Activated CD8-positive, alpha-beta memory T cell treated with anti-CD3 and anti-CD28 coated beads for 1 hour (primary cell): ENCODE measurements around the gene GOLGA5.
"Not testable (repeated sequence)": the region's sequence is repeated elsewhere in the genome, so short reads cannot be mapped to it uniquely, and the experiment has no call there.

Experiments
- DNase-seq, 2 donors: peaks; one replicate each; pipeline ENCODE4 v3.0.0-alpha.2; 2020; ENCODE audit warnings: low read depth in 1 of 2; ENCODE audit errors: extremely low read depth in 1 of 2

Gene GOLGA5

DNA sequence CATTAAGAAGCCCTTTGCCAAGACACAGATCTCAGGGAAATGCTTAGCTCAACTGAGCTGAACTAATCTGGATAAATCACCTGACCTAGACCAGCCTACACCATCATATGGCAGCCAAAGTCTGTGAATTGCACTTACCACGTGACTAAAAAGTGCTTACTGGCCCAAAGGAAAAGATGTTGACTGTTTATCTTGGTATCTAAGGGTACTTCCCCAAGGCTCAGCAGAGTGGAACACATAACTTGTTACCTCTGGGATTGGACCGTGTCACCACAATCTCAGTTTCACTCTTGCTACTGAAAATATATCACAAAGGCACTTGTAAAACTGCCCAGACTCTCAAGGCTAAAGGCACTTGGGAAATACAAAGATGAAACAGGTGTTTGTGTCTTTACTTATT lies 18.8 kb upstream of the GOLGA5 start:
- DNase-seq, result not testable (repeated sequence)

DNA sequence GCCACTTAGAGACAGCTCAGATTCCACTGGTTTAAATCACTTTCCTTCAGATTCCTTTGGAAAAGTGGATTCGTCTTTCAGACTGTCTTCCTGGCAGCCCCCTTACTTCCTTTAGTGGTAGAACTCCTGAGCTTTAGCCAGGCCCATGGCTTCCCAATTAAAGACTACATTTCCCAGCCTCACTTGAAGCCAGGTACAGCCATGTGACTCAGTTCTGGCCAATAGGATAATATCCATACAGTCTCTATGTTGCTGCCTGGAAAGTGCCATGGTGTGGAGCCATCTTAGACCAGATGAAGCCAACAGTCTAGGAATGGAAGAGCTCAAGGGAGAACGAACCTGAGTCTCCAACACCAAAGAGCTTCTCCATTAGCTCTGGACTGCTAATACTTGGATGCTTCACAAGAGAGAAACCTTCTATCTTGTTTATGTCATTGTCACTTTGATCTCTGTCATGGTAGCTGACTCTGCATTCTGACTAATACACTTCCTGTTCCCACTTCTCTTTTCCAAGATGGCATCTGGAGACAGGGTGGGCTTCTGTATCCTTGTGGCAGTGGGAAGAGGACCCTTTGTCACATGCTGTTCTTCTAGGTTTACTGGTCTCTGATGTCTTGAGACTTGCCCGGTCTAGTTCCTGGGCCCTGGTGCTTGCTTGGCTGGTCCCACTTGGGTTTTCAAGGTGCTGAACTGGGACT lies 15.1 kb upstream of the GOLGA5 start:
- DNase-seq, result not testable (repeated sequence)

DNA sequence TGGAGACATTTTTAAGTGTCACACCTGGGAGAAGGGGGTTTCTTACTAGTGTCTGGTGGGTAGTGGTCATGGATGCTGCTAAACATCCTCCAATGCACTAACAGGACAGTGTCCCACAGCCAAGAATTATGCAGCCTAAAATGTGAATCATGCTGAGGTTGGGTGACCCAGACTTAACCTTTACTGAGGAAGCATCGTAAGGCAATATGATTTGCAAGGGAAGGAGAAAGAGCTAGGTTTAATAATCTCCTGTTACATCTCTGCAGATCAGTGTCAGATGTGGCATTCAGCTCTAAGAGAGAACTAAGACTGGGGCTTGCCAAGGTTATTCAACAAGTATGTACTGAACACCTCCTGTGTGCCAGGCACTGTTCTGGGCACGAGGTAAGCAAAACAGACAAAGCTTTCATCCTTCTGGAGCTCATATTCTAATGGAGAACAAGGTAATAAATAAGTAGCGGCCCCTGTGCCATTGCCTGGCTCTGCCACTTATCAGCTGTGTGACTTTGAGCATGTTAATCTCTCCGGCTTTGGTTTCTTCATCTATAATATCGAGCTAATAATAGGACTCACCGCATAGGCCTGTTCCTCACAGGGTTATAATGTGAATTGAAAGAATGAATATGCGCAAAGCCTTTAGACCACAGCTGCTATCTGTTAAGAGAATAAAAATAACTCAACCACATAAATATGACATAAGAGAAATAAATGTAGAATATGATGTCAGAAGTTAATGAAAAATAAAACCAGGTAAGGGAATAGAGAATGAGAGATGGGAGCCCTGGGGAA lies 13.5 kb upstream of the GOLGA5 start:
- DNase-seq, result no peak

DNA sequence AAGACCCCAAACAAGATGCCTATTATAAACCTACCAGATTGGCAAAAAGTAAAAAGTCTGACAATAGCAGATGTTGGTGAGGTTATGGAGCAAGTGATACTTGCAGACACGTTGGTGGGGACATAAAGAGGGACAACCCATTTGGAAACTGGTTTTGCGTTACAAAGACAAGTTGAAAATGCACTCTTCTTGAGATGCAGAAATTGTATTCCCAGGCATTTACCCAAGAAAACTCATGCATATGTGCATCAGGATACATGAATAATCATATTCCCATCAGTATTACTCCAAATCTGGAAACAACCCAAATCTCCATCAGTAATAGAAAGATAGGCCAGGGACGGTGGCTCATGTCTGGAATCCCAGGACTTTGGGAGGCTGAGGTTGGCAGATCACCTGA lies 12.8 kb upstream of the GOLGA5 start:
- no peak for DNase-seq

DNA sequence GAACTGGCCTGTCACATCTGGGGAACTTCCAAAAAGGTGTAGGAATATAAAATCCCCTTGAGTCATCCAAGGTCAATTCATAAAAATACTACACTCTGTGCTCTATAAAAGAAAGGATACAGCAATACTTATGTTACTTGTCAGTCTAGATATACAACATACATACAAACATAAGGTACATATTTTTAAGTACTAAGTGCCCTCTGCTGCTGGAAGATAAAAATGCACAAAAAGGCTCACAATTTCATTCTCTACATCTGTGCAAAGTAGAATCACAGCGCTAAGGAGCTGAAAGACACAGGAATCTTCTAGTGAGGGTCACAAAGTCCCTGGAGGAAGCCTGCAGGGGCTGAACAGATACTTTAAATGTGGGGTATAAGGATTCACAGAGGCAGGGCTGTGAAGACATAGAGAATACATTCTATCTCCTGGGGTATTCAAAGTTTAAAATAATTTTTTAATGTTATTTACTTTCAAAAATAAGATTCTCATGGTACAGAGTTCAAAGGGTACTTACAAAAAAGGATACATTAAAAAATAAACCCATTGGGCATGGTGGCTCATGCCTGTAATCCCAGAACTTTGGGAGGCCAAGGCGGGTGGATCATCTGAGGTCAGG lies 10.2 kb upstream of the GOLGA5 start:
- DNase-seq, result no peak

DNA sequence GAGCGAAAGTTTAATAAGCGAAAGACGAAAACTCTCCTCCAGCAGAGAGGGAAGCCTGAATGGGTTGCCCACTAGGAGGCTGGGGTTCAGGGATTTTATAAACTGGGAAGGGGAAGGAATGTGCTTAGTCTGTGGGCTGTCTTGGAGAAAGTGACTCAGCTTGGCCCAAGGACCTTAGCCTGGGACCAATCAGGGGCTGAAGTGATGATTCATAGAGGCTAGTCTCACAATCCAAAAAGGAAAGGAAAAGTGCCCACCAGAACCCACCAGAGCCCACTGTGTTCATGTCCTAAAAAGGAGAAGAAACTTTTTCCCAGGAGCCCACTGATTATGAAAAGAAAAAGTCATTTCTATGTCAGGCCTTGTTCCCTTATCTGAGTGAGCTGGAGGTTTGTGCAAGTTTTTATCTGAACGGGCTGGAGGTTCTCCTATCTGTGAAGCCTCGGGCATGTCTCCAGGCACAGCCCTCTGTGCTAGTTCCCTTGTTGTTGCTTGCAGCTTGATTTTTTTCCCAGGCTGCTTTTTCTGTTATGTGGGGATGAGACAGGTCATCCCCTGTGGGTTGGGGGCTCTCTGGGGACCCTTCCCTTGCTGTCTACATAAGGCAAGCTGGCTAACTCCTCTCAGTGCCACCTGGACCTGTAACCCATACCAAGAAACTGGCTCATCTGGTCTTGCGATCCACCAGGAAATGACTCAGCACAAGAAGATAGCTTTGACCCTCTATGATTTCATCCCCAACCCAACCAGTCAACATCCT lies 8.3 kb upstream of the GOLGA5 start:
- DNase-seq, result no peak

DNA sequence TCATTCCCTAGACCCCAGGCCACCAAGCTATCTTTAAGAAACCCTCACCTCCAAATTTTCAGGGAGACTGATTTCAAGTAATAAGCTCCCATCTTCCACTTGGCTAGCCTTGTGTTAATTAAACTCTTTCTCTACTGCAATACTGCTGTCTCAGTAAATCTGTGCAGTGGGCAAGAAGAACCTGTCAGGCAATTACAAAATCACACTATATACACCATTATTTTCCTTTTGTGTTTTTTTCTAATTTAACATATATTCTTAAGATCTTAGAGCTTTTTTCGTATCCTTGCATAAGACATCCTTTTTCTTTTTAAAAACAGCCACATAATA lies 7.7 kb upstream of the GOLGA5 start:
- DNase-seq, result no peak

DNA sequence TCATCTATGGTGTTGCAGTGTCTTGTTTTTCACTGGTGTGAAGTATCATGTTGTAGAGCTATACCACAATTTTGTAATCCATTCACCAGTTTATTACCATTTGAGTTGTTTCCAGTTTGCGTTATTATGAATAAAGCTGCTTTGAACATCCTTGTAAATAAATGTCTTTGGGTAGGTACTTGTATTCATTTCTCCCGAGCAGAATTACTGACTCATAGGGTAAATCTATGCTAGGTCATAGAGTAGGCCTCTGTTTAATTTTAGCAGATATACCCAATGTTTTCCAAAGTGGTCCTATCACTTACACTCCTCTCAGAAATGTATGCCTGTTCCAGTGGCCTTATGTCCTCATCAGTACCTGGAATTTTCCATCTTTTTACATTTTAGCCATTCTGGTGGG lies 6.6 kb upstream of the GOLGA5 start:
- no peak for DNase-seq

DNA sequence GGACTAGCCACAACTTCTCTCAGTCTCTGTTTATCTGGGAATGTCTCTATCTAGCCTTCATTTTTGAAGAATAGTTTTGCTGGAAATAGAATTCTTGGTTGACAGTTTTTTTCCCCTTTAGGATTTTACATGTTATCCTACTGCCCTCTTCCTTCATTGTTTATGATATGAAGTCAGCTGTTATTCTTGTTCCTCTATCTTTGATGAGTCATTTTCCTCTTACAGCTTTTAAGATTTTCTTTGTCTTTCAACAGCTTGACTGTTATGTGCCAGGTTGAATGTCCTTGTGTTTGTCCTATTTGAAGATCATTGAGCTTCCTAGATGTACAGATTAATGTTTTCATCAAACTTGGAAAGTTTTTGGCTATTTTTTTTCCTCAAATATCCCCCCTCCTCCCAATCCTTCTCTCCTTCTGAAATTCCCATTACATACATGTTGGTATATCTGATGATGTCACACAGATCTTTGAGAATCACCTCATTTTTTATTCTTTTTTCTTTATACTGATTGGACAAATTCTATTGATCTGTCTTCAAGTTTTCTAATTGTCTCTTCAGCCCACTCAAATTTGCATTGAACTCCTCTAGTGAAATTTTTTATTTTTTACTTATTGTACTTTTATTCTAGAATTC lies 4.5 kb upstream of the GOLGA5 start:
- no peak for DNase-seq

DNA sequence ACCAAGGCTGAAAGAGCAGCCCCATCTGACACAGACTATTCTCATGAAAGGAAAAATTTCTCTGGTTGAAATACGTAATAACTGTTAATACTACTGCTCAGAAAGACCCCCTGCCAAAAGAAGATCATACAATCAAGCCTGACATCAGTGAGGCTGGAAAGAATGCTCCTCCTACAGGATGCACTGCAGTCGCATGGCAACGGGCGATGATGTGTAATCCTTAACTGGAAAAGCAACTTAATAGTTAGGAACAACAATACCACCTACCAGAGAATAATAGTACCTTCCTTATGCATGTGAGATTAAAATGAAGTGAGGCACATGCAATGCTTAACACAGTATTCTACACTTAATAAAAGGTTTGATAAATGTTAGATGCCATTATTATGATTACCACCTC lies 1.2 kb upstream of the GOLGA5 start:
- no peak for DNase-seq

DNA sequence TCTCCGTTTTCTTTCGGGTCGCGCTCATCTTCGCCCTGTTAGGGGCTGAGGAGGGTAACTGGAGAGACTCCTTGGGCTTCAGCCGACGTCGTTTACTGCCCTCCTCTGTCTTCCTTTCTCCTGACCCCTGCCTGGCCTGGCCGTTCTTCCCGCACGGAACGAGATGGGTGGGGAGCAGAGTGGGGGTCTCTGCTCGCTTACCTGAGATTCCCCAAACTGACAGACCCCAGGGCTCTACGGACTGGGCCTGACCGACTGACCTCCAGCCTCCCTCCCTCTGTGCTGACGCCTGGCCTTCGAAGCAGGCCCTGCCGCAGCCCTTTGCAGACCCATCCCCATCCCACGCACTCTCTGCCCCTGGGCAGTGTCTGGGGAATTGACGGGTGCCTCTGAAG lies 439 bp downstream of the GOLGA5 start:
- no peak for DNase-seq

DNA sequence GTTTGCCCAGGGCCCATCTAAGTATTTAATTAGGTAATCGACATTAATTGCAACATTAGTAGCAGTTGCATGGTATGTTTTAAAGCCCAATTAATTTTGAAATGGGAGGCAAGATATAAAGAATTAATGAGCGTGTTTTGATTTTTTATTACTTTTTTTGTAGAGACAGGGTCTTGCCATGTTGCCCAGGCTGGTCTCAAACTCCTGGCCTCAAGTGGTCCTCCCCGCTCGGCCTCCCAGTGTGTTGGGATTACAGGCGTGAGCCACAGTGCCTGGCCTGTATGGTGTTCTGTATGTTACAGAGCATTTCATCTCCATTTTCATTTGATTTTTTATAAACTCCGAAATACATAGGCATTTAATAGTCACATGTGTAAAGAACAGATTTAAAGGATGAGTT lies 856 bp downstream of the GOLGA5 start:
- DNase-seq, result no peak

DNA sequence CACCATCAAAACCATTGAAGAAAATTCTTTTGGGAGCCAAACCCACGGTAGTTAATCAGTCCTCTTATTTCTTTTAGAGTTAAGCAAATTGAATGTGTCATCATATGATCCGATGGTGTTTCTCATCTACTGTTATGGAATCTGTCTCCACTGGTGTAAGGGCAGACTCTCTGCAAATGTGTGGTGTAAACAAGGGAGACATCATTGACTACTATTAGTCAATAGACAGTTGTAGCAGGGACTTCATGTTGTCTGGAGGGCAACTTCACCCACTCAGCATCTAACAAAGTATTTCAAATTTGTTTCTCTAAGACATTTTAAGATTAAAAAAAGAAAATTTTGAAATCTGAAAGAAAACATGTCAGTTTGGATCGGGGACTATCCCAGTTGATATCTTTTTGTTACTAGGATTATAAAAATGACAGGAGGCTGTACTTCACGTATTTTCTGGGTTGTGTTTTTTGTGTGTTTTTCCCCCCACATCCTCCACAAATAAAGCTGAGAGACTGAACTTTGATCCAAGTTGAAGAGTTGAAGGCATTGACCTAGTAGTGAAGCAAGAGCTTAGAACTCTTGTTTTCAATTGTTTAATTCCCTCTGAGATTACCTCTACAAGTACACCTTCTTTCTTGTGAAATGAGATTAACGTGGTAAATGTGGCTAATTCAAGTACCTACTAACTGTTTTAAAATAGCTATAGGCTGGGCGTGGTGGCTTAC lies 4.0 kb downstream of the GOLGA5 start:
- no peak for DNase-seq

DNA sequence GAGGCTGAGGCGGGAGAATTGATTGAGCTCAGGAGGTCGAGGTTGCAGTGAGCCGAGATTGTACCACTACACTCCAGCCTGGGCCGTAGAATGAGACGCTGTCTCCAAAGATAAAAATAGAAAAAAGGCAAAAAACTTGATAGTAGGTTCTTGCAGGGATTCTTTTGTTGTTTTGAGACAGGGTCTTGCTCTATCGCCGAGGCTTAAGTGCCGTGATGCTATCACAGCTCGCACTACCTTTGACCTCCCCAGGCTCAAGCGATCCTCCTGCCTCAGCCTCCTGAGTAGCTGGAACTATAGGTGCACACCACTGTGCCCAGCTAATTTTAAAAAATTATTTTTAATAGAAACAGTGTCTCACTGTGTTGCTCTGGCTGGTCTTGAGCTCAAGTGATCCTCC lies 4.7 kb downstream of the GOLGA5 start:
- DNase-seq, result no peak

DNA sequence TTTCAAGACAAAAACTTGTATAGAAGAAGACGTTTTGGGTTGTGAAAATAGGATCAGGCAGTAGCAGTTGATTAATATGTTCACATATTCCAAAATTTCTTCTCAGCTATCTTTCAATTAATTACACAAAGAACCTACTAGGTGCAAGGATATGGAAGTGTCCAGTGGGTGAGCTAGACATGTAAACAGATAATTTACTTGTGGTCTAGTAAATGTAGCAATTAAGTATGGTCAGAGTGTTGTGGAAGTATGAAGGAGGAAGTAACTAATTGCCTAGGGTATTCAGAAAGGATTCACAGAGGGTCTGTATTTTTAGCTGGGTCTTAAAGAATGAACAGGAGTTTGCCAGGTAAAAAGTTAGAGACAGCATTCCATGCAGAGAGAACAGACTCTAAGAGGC lies 5.9 kb downstream of the GOLGA5 start:
- DNase-seq, result no peak

DNA sequence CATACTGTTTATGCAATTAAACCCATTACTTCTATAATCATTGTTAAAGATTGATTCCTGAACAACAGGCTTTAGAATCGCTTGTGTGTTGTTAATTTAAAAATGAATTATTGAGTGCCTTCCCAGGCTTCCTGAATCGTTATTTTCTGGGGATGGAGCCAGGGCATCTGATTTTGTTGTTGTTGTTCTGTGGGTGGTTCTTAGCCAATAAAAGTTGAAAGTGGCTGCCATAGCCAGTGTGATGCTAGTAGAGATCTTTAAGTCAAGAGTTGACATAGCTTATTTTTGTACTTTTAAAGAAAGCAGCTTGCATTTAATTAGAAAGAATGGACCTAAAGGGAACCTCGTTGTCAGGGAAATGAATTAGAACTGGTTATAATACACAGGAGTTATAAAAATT lies 6.4 kb downstream of the GOLGA5 start:
- DNase-seq, result no peak

DNA sequence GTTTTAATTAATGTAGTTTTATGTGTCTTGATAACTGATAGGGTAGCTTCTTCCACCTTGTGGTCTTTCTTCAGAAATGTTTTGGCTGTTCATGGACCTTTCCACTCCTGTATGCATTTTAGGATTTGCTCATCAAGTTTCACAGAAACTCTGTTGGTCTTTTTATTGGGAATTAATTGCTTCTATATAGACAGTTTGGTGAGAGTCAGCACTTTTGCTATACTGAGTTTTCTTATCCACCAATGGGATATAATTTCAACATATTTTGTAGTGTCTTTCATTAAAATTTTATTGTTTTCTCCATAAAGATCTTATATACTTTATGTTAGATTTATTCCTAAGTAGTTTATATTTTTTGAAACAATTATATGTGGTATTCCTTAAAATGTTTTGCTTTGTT lies 7.8 kb downstream of the GOLGA5 start:
- DNase-seq, result no peak

DNA sequence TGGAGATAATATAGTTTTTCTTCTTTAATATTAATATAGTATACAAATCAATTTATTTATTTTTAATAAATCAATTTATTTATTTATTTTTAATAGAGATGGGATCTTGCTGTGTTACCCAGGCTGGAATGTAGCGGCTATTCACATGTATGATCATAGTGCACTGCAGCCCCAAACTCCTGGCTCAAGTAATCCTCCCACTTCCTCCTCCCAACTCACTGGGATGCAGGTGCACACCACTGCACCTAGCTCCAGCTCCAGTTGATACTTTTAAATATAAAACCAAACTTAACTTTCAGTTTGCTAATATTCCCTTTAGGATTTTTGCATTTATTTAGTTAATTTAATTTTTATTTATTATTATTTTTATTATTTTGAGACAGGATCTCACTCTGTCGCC lies 8.6 kb downstream of the GOLGA5 start:
- DNase-seq, result no peak

DNA sequence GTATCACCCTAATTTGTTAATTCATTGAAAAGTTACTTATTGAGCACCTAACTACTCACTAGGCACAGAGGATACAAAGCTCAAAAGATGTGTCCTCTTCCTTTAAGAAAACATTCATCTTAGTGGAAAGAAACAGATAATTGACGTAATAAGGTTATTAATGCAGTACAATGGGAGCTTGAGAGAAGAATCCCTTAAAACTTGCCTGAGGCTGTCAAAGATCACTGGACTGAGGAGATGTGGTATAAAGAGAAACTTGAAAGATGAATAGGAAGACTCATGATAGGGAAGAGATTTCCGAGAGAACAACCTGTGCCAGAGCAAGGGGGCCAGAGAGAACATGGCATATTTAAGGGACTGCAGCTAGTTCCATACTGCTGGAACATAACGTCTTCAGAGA lies 19.1 kb downstream of the GOLGA5 start:
- no peak for DNase-seq

DNA sequence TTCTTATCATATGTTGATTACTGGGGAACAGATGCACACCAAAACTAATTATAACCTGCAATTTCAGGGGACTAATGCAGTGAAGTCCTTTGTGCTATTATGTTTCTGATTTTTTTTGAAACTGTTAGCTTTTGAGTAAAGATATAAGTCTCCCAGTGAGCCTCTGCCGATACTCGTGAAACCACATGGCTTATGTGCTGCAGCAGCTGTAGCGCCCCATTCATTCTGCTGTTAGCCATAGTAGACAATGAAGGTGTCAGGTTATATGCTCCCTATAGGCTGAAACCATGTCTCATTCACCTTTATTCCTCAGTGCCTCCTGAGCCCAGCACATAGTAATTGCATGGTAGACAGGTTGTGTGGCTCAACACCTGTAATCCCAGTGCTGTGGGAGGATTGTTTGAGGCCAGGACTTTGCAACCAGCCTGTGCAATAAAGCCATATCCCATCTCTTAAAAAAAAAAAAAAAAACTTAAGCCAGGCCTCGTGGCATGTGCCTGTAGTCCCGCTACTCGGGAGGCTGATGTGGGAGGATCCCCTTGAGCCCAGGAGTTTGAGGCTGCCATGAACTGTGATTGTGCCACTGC lies 25.0 kb downstream of the GOLGA5 start:
- no peak for DNase-seq
